ENCODE results near the gene RPS10.

DNA sequence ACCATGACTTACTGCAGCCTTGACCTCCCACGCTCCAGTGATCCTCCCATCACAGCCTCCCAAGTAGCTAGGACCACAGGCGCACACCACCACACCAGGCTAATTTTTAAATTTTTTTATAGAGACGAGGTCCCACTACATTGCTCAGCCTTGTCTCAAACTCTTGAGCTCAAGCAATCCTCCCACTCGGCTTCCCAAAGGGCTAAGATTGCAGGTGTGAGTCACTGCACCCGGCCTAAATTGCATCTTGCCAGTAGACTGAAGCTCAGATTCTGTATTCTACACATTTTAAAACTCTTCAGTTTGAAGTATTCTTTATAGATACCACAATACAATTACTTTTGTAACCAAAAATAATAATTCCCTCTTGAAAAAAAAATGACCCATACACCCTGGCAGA, 44.8 kb downstream of the RPS10 start:
- TF ChIP-seq EZH2 (IDR thresholded peaks at IDR 0.05; ENCODE audit: borderline replicate concordance, low read depth, low read length, severe bottlenecking): no peak
- no peak for TF ChIP-seq POLR2AphosphoS5 (IDR thresholded peaks at IDR 0.05; ENCODE audit: insufficient read depth, low read depth, low read length)
- no peak for TF ChIP-seq POLR2A (IDR thresholded peaks at IDR 0.05; ENCODE audit: low read depth, low read length)
- no peak for TF ChIP-seq CTCF (IDR thresholded peaks at IDR 0.05; ENCODE audit: extremely low read depth in 1 of 2, insufficient read depth in 1 of 2, low read depth in 1 of 2, low read length in 2 of 2)
- TF ChIP-seq, protein P1, sequence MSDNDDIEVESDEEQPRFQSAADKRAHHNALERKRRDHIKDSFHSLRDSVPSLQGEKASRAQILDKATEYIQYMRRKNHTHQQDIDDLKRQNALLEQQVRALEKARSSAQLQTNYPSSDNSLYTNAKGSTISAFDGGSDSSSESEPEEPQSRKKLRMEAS (IDR thresholded peaks at IDR 0.05; ENCODE audit: insufficient read depth, insufficient read length): no peak
- TF ChIP-seq JUN (IDR thresholded peaks at IDR 0.05; ENCODE audit: borderline replicate concordance, insufficient read depth, insufficient read length, low read depth): no peak
- no peak for TF ChIP-seq FOS (IDR thresholded peaks at IDR 0.05; ENCODE audit: borderline replicate concordance, insufficient read depth, low read length)
- no peak for TF ChIP-seq MYC (IDR thresholded peaks at IDR 0.05; ENCODE audit: low read depth, low read length)
- no peak for TF ChIP-seq GATA2 (IDR thresholded peaks at IDR 0.05; ENCODE audit: insufficient read depth, insufficient read length, low read depth, low read length)

Measured in endothelial cell of umbilical vein (primary cell).